PC-9 (cell line): ENCODE measurements around the gene LINGO1. TPM values are rescaled to one million over a fixed set of nuclear protein-coding genes. Genes with fewer than 3 reads are reported as not detected.

Source experiments
- BruUV-seq: library from RNA; stranded (reverse); fragments of 400-500 nt; replicated peaks from 2 replicates; lab custom pipeline; 2021; lab: Mats Ljungman, UMichigan
- CTCF ChIA-PET: fragments of 300-600 bp; sonication (Branson Sonifier 250); formaldehyde crosslinking; loops from one replicate; lab custom pipeline; 2022; ENCODE audit warnings: antibody characterized with exemption; lab: Charles Lee
- POLR2A ChIA-PET: fragments of 300-600 bp; sonication (Branson Sonifier 250); formaldehyde crosslinking; loops from one replicate; lab custom pipeline; 2022; ENCODE audit warnings: antibody characterized with exemption; ENCODE audit not compliant: unreplicated experiment; lab: Charles Lee
- DNase-seq, 2 experiments: peaks; one replicate each; pipeline versions ENCODE4 v3.0.0 to v3.0.0-alpha.2; 2015 to 2022; ENCODE audit warnings: mixed read lengths in 1 of 2
- H2AFZ ChIP-seq: fragments of 200-600 bp; sonication (generic); 2 replicates; pipeline ENCODE4 v1.8.1; 2017; ENCODE audit warnings: antibody characterized with exemption
- H3F3A ChIP-seq: fragments of 200-600 bp; sonication (generic); 2 replicates; pipeline ENCODE4 v1.8.1; 2017; ENCODE audit warnings: antibody characterized with exemption, mild to moderate bottlenecking, low read depth; ENCODE audit not compliant: insufficient read depth
- H3K27ac ChIP-seq: fragments of 200-600 bp; sonication (generic); 2 replicates; pipeline ENCODE4 v1.6.1; 2016; ENCODE audit warnings: mixed run types
- H3K27me3 ChIP-seq: fragments of 200-600 bp; sonication (generic); 2 replicates; pipeline ENCODE4 v1.6.1; 2016; ENCODE audit warnings: low read depth, mixed run types; ENCODE audit not compliant: insufficient read depth
- H3K36me3 ChIP-seq: fragments of 200-600 bp; sonication (generic); 2 replicates; pipeline ENCODE4 v1.6.1; 2016; ENCODE audit warnings: low read depth, mixed run types
- H3K4me1 ChIP-seq: fragments of 200-600 bp; sonication (generic); replicated peaks from 2 replicates; pipeline ENCODE4 v1.6.1; 2016; ENCODE audit warnings: mixed run types; ENCODE audit not compliant: insufficient read depth
- H3K4me2 ChIP-seq: fragments of 200-600 bp; sonication (generic); 2 replicates; pipeline ENCODE4 v1.6.1; 2017; ENCODE audit warnings: mixed run types
- H3K4me3 ChIP-seq: fragments of 200-600 bp; sonication (generic); 2 replicates; pipeline ENCODE4 v1.6.1; 2016; ENCODE audit warnings: mixed run types
- H3K79me2 ChIP-seq: fragments of 200-600 bp; sonication (generic); 2 replicates; pipeline ENCODE4 v1.6.1; 2017; ENCODE audit warnings: low read depth, mixed run types
- H3K9me2 ChIP-seq: fragments of 200-600 bp; sonication (generic); 2 replicates; pipeline ENCODE4 v1.8.1; 2017; ENCODE audit warnings: mild to moderate bottlenecking; ENCODE audit not compliant: insufficient read depth
- H3K9me3 ChIP-seq: fragments of 200-600 bp; sonication (generic); 2 replicates; pipeline ENCODE4 v1.8.1; 2016; ENCODE audit warnings: low read depth; ENCODE audit not compliant: insufficient read depth
- H4K20me1 ChIP-seq: fragments of 200-600 bp; sonication (generic); 2 replicates; pipeline ENCODE4 v1.8.1; 2017; ENCODE audit not compliant: insufficient read depth
- CTCF ChIP-seq: fragments of 200-600 bp; sonication (generic); conservative IDR thresholded peaks from 2 replicates; pipeline ENCODE4 v1.6.1; 2017; ENCODE audit warnings: mixed run types, antibody characterized with exemption, mild to moderate bottlenecking, moderate library complexity
- EZH2 ChIP-seq: fragments of 200-600 bp; sonication (generic); IDR thresholded peaks from 2 replicates; pipeline ENCODE4 v1.8.0; 2017; ENCODE audit warnings: antibody characterized with exemption, low read depth
- intact Hi-C: fragments of 100-400 bp; cut with micrococcal nuclease; formaldehyde crosslinking; loops from one replicate; pipeline ENCODE4 v1.10.0; 2022; ENCODE audit not compliant: unreplicated experiment
- total RNA-seq: library from RNA; stranded (reverse); gene quantifications from 2 replicates; pipeline ENCODE4 v1.2.3, GENCODE V29; 2021

LINGO1 gene
- total RNA-seq, 1 experiment from 2014 or later: not detected

- no peak for DNase-seq
- Histone ChIP-seq H3K4me1 (no peaks in the 10 kb centered on the region), H3K4me3 (no peak overlapping the region), H3K9me2 (no peaks in the 10 kb centered on the region), H3K79me2 (no peaks in the 10 kb centered on the region), H3F3A (no peaks in the 10 kb centered on the region), H3K27ac (no peak overlapping the region), H2AFZ (no peak overlapping the region), H4K20me1 (no peaks in the 10 kb centered on the region), H3K4me2 (no peak overlapping the region), H3K9me3 (no peaks in the 10 kb centered on the region), H3K36me3 (no peaks in the 10 kb centered on the region), H3K27me3 (peaks cover 58% of the 10 kb centered on the region)
- ChIA-PET POLR2A (no interaction called here), CTCF (no interaction called here)
- no peak for TF ChIP-seq CTCF
- no peak for TF ChIP-seq EZH2
- intact Hi-C loops: no loop called here
- BruUV-seq: no TSS peak
Observed at GRCh38 chr15:77588126-77588525, 44.6 kb downstream of the LINGO1 start.

- Histone ChIP-seq H2AFZ (no peak overlapping the region), H3K27ac (no peak overlapping the region), H3K79me2 (no peaks in the 10 kb centered on the region), H3K36me3 (no peaks in the 10 kb centered on the region), H3K4me1 (no peaks in the 10 kb centered on the region), H3K27me3 (peaks cover 55% of the 10 kb centered on the region), H4K20me1 (no peaks in the 10 kb centered on the region), H3K9me2 (no peaks in the 10 kb centered on the region), H3K9me3 (no peaks in the 10 kb centered on the region), H3K4me2 (no peak overlapping the region), H3K4me3 (no peak overlapping the region), H3F3A (no peaks in the 10 kb centered on the region)
- no peak for TF ChIP-seq CTCF
- TF ChIP-seq EZH2: no peak
- intact Hi-C loops: no loop called here
- DNase-seq: no peak
- ChIA-PET CTCF (no interaction called here), POLR2A (no interaction called here)
- no TSS peak for BruUV-seq
Observed at GRCh38 chr15:77584691-77585090, 48.0 kb downstream of the LINGO1 start.

- no TSS peak for BruUV-seq
- Histone ChIP-seq H3K36me3 (no peaks in the 10 kb centered on the region), H3F3A (no peaks in the 10 kb centered on the region), H3K9me3 (no peaks in the 10 kb centered on the region), H3K4me3 (no peak overlapping the region), H3K27me3 (peaks cover 54% of the 10 kb centered on the region), H3K4me1 (no peaks in the 10 kb centered on the region), H3K27ac (no peak overlapping the region), H3K9me2 (no peaks in the 10 kb centered on the region), H2AFZ (no peak overlapping the region), H4K20me1 (no peaks in the 10 kb centered on the region), H3K4me2 (no peak overlapping the region), H3K79me2 (no peaks in the 10 kb centered on the region)
- no peak; the same call in 1 of the 2 replicates for TF ChIP-seq CTCF
- TF ChIP-seq EZH2: no peak
- no peak for DNase-seq
- intact Hi-C loops: no loop called here
- ChIA-PET CTCF (interaction anchor here (0.5 kb wide), 1 partner anchor 677 kb away, joined by 7 read pairs; no protein-coding TSS in a partner anchor), POLR2A (no interaction called here)
Observed at GRCh38 chr15:77584201-77584600, 48.5 kb downstream of the LINGO1 start.
